Stimulated activated CD8-positive, alpha-beta memory T cell treated with anti-CD3 and anti-CD28 coated beads, Interleukin-7, amount 100 ng/mL, for 1 hour (primary cell): Measurements from ENCODE around the gene SF3A1.

ENCODE experiments used
- DNase-seq, 2 donors: peaks; one replicate each; pipeline ENCODE4 v3.0.0-alpha.2; 2020; ENCODE audit warnings: low read depth in 2 of 2

Gene SF3A1

GRCh38 chr22:30324014-30324730 lies 32.5 kb downstream of the SF3A1 start:
- DNase-seq = no peak

GRCh38 chr22:30323246-30323645 lies 33.4 kb downstream of the SF3A1 start:
- DNase-seq = no peak

- no peak for DNase-seq
Measured at GRCh38 chr22:30321461-30321860, 35.2 kb downstream of the SF3A1 start.

GRCh38 chr22:30320021-30320556 lies 36.6 kb downstream of the SF3A1 start:
- DNase-seq = no peak

GRCh38 chr22:30318799-30319419 lies 37.8 kb downstream of the SF3A1 start:
- DNase-seq = no peak

- no peak for DNase-seq
Measured at GRCh38 chr22:30317778-30318177, 38.9 kb downstream of the SF3A1 start.

GRCh38 chr22:30315962-30316576 lies 40.6 kb downstream of the SF3A1 start:
- DNase-seq = no peak

- DNase-seq = no peak
Measured at GRCh38 chr22:30314915-30315314, 41.8 kb downstream of the SF3A1 start.

GRCh38 chr22:30313527-30314363 lies 42.9 kb downstream of the SF3A1 start:
- no peak for DNase-seq

GRCh38 chr22:30312053-30312452 lies 44.6 kb downstream of the SF3A1 start:
- no peak for DNase-seq

GRCh38 chr22:30310881-30311771 lies 45.6 kb downstream of the SF3A1 start:
- no peak for DNase-seq

GRCh38 chr22:30309951-30310741 lies 46.5 kb downstream of the SF3A1 start:
- DNase-seq = no peak

GRCh38 chr22:30308518-30309230 lies 48.0 kb downstream of the SF3A1 start:
- DNase-seq = no peak

GRCh38 chr22:30308093-30308492 lies 48.6 kb downstream of the SF3A1 start:
- DNase-seq = no peak

- no peak for DNase-seq
Measured at GRCh38 chr22:30307041-30307574, 49.6 kb downstream of the SF3A1 start.

GRCh38 chr22:30306627-30307011 lies 50.1 kb downstream of the SF3A1 start:
- DNase-seq = no peak

- no peak for DNase-seq
Measured at GRCh38 chr22:30305906-30306626, 50.6 kb downstream of the SF3A1 start.

- DNase-seq = no peak
Measured at GRCh38 chr22:30305519-30305905, 51.2 kb downstream of the SF3A1 start.
